ENCODE results near the gene SLC2A11. TPM values are rescaled to one million over a fixed set of nuclear protein-coding genes. Genes with fewer than 3 reads are reported as not detected.

SLC2A11 gene
- total RNA-seq, 1 donor from 2014 or later, result 52.4 TPM

- Mint-ChIP-seq H3K36me3 (ENCODE audit: unreplicated experiment) (no peaks in the 10 kb centered on the region), H3K4me3 (ENCODE audit: unreplicated experiment) (peak overlapping the region; percentile 78), H3K9me3 (ENCODE audit: unreplicated experiment) (peaks cover 21% of the 10 kb centered on the region), H3K4me1 (ENCODE audit: low read depth, unreplicated experiment) (peaks cover 19% of the 10 kb centered on the region), H3K27ac (ENCODE audit: unreplicated experiment) (peak overlapping the region; percentile 87), H3K27me3 (ENCODE audit: unreplicated experiment) (peaks cover 15% of the 10 kb centered on the region)
- no peak for DNase-seq
- TF ChIP-seq CTCF (IDR thresholded peaks at IDR 0.05; ENCODE audit: partially characterized antibody, unreplicated experiment), result no peak
These were observed 22.7 kb upstream of the SLC2A11 start for GRCh38 chr22:23834793-23835483.

GRCh38 chr22:23835484-23836144 is 22.1 kb upstream of the SLC2A11 start:
- Mint-ChIP-seq H3K36me3 (ENCODE audit: unreplicated experiment) (no peaks in the 10 kb centered on the region), H3K9me3 (ENCODE audit: unreplicated experiment) (peaks cover 22% of the 10 kb centered on the region), H3K27ac (ENCODE audit: unreplicated experiment) (peak overlapping the region; percentile 87), H3K4me1 (ENCODE audit: low read depth, unreplicated experiment) (peaks cover 19% of the 10 kb centered on the region), H3K4me3 (ENCODE audit: unreplicated experiment) (peak overlapping the region; percentile 78), H3K27me3 (ENCODE audit: unreplicated experiment) (peaks cover 14% of the 10 kb centered on the region)
- TF ChIP-seq CTCF (IDR thresholded peaks at IDR 0.05; ENCODE audit: partially characterized antibody, unreplicated experiment), result no peak
- DNase-seq, result peak; percentile 63

GRCh38 chr22:23836281-23836680 is 21.4 kb upstream of the SLC2A11 start:
- Mint-ChIP-seq H3K27me3 (ENCODE audit: unreplicated experiment) (peaks cover 19% of the 10 kb centered on the region), H3K27ac (ENCODE audit: unreplicated experiment) (no peak overlapping the region), H3K4me1 (ENCODE audit: low read depth, unreplicated experiment) (peaks cover 19% of the 10 kb centered on the region), H3K4me3 (ENCODE audit: unreplicated experiment) (no peak overlapping the region), H3K9me3 (ENCODE audit: unreplicated experiment) (peaks cover 26% of the 10 kb centered on the region), H3K36me3 (ENCODE audit: unreplicated experiment) (no peaks in the 10 kb centered on the region)
- no peak for TF ChIP-seq CTCF (IDR thresholded peaks at IDR 0.05; ENCODE audit: partially characterized antibody, unreplicated experiment)
- DNase-seq, result no peak

- Mint-ChIP-seq H3K4me1 (ENCODE audit: low read depth, unreplicated experiment) (peaks cover 19% of the 10 kb centered on the region), H3K4me3 (ENCODE audit: unreplicated experiment) (no peak overlapping the region), H3K27me3 (ENCODE audit: unreplicated experiment) (peaks cover 19% of the 10 kb centered on the region), H3K9me3 (ENCODE audit: unreplicated experiment) (peaks cover 27% of the 10 kb centered on the region), H3K36me3 (ENCODE audit: unreplicated experiment) (no peaks in the 10 kb centered on the region), H3K27ac (ENCODE audit: unreplicated experiment) (no peak overlapping the region)
- TF ChIP-seq CTCF (IDR thresholded peaks at IDR 0.05; ENCODE audit: partially characterized antibody, unreplicated experiment), result no peak
- DNase-seq, result no peak
These were observed 20.8 kb upstream of the SLC2A11 start for GRCh38 chr22:23836692-23837495.

All from glutamatergic neuron (in vitro differentiated cells).